Activated CD4-positive, CD25-positive, alpha-beta regulatory T cell treated with anti-CD3 and anti-CD28 coated beads, Interleukin-2, amount 50 U/mL, for 16 hours (primary cell): ENCODE measurements around the gene ATP10B.
"Not testable (repeated sequence)": the region's sequence is repeated elsewhere in the genome, so short reads cannot be mapped to it uniquely, and the experiment has no call there.

Experiments
- DNase-seq: peaks from one replicate; pipeline ENCODE4 v3.0.0-alpha.2; 2020; ENCODE audit warnings: low read depth, low spot score

The ATP10B gene

GRCh38 chr5:160760008-160760407 lies 92.0 kb downstream of the ATP10B start:
- DNase-seq, result no peak

- DNase-seq, result no peak
Observed at GRCh38 chr5:160757194-160757593, 94.8 kb downstream of the ATP10B start.

- DNase-seq, result no peak
Observed at GRCh38 chr5:160750938-160751657, 100.9 kb downstream of the ATP10B start.

GRCh38 chr5:160749682-160750081 lies 102.3 kb downstream of the ATP10B start:
- DNase-seq, result no peak

- no peak for DNase-seq
Observed at GRCh38 chr5:160749026-160749425, 103.0 kb downstream of the ATP10B start.

GRCh38 chr5:160747987-160748386 lies 104.0 kb downstream of the ATP10B start:
- DNase-seq, result no peak

- DNase-seq, result no peak
Observed at GRCh38 chr5:160747559-160747958, 104.5 kb downstream of the ATP10B start.

- DNase-seq, result no peak
Observed at GRCh38 chr5:160744268-160745101, 107.5 kb downstream of the ATP10B start.

- no peak for DNase-seq
Observed at GRCh38 chr5:160743027-160743426, 109.0 kb downstream of the ATP10B start.

- no peak for DNase-seq
Observed at GRCh38 chr5:160742446-160742845, 109.6 kb downstream of the ATP10B start.

GRCh38 chr5:160727296-160727997 lies 124.6 kb downstream of the ATP10B start:
- no peak for DNase-seq

GRCh38 chr5:160726721-160727120 lies 125.3 kb downstream of the ATP10B start:
- DNase-seq, result no peak

- DNase-seq, result no peak
Observed at GRCh38 chr5:160720822-160721221, 131.2 kb downstream of the ATP10B start.

GRCh38 chr5:160715508-160715907 lies 136.5 kb downstream of the ATP10B start:
- DNase-seq, result not testable (repeated sequence)

- no peak for DNase-seq
Observed at GRCh38 chr5:160703547-160704189, 148.3 kb downstream of the ATP10B start.

- DNase-seq, result no peak
Observed at GRCh38 chr5:160702934-160703333, 149.1 kb downstream of the ATP10B start.

- DNase-seq, result no peak
Observed at GRCh38 chr5:160702311-160702803, 149.7 kb downstream of the ATP10B start.

- DNase-seq, result no peak
Observed at GRCh38 chr5:160701403-160701802, 150.6 kb downstream of the ATP10B start.

GRCh38 chr5:160699301-160699700 lies 152.7 kb downstream of the ATP10B start:
- no peak for DNase-seq

GRCh38 chr5:160697281-160697680 lies 154.7 kb downstream of the ATP10B start:
- DNase-seq, result no peak

GRCh38 chr5:160694896-160695295 lies 157.1 kb downstream of the ATP10B start:
- no peak for DNase-seq
